Measurements from ENCODE around the gene NRROS. TPM values are rescaled to one million over a fixed set of nuclear protein-coding genes. Genes with fewer than 3 reads are reported as not detected.
A peak's percentile ranks its signal among the peaks of the same experiment; 100 is the strongest.

NRROS gene
- total and polyA plus RNA-seq, 10 of the 15 experiments (the other 5 are each of a cell fraction or from before 2014, with no cell fraction given) = 0.35 to 42.2 (median 12.6) TPM

- Histone ChIP-seq H3K27ac (ENCODE audit: control insufficient read depth, insufficient read depth) (no peak overlapping the region), H3K36me3 (ENCODE audit: control insufficient read depth in 2 of 2, insufficient read depth in 2 of 2, low read length in 1 of 2) (no peaks in the 10 kb centered on the region), H3K4me3 (no peak overlapping the region), H2AFZ (ENCODE audit: control insufficient read depth, low read depth, low read length) (no peak overlapping the region), H3K9me3 (replicated peaks; ENCODE audit: control insufficient read depth, insufficient read depth, low read length) (no peaks in the 10 kb centered on the region), H3K79me2 (ENCODE audit: control insufficient read depth, insufficient read depth, low read length) (no peaks in the 10 kb centered on the region), H3K4me1 (ENCODE audit: control insufficient read depth, insufficient read depth, low read length) (no peaks in the 10 kb centered on the region), H3K4me2 (ENCODE audit: control insufficient read depth, insufficient read depth) (no peak overlapping the region), H4K20me1 (ENCODE audit: control insufficient read depth, insufficient read depth) (no peaks in the 10 kb centered on the region), H3K9ac (ENCODE audit: control insufficient read depth, insufficient read depth, low read length) (no peak overlapping the region), H3K27me3 (replicated peaks in 1 of 2; ENCODE audit: control insufficient read depth in 2 of 2, insufficient read depth in 2 of 2, low read length in 1 of 2) (no peaks in the 10 kb centered on the region)
- CTCF ChIA-PET = interaction anchor here (1.1 to 2.6 kb wide), 2 partner anchors 88 to 173 kb away, joined by 4 to 11 read pairs; no protein-coding TSS in a partner anchor
- in situ Hi-C loops (cut with MboI) = no loop called here
- WGBS (ENCODE audit: insufficient coverage, insufficient replicate concordance, low lambda C conversion rate, missing lambda C conversion rate) = 63% methylated on average over 5 of the region's 5 CpGs
- intact Hi-C loops (cut with micrococcal nuclease; ENCODE audit: unreplicated experiment) = no loop called here
- RAD21 ChIA-PET (ENCODE audit: unreplicated experiment) = no interaction called here
- ATAC-seq = no peak
- POLR2A ChIA-PET = interaction anchor here (0.9 kb wide), 1 partner anchor 130 kb away, joined by 4 read pairs; no protein-coding TSS in a partner anchor
- BruUV-seq (replicated peaks) = no TSS peak
- no peak for DNase-seq (ENCODE audit: low read depth, low spot score)
- SMC1A ChIA-PET (ENCODE audit: uncharacterized antibody, unreplicated experiment) = interaction anchor here (1.3 to 1.6 kb wide), 4 partner anchors 18 to 85 kb away, joined by 3 to 5 read pairs (median 4); no protein-coding TSS in a partner anchor
- no peak for FAIRE-seq
- TF ChIP-seq CUX1 (IDR thresholded peaks at IDR 0.05; ENCODE audit: insufficient replicate concordance, low read depth, low read length) (no peak), ELK1 (IDR thresholded peaks at IDR 0.05; ENCODE audit: low read depth, low read length) (no peak), SUPT20H (IDR thresholded peaks at IDR 0.05; ENCODE audit: borderline replicate concordance, control insufficient read depth, low read depth, low read length) (no peak), JUND (IDR thresholded peaks at IDR 0.05; ENCODE audit: low read depth, low read length) (no peak), CBX3 (IDR thresholded peaks at IDR 0.05; ENCODE audit: borderline replicate concordance, low read depth) (no peak), HDGF (IDR thresholded peaks at IDR 0.05) (no peak), EZH2 (IDR thresholded peaks at IDR 0.05; ENCODE audit: borderline replicate concordance, control insufficient read depth, low read depth, low read length) (no peak), ZBED1 (IDR thresholded peaks at IDR 0.05; ENCODE audit: borderline replicate concordance) (no peak), USF2 (IDR thresholded peaks at IDR 0.05; ENCODE audit: borderline replicate concordance, low read depth, low read length) (no peak), SMARCA5 (IDR thresholded peaks at IDR 0.05) (0 out of 2 replicates have a peak, but pooled peaks have one; percentile 44), BRCA1 (IDR thresholded peaks at IDR 0.05; ENCODE audit: low read depth, low read length) (no peak)
- TF ChIP-seq, protein P1, sequence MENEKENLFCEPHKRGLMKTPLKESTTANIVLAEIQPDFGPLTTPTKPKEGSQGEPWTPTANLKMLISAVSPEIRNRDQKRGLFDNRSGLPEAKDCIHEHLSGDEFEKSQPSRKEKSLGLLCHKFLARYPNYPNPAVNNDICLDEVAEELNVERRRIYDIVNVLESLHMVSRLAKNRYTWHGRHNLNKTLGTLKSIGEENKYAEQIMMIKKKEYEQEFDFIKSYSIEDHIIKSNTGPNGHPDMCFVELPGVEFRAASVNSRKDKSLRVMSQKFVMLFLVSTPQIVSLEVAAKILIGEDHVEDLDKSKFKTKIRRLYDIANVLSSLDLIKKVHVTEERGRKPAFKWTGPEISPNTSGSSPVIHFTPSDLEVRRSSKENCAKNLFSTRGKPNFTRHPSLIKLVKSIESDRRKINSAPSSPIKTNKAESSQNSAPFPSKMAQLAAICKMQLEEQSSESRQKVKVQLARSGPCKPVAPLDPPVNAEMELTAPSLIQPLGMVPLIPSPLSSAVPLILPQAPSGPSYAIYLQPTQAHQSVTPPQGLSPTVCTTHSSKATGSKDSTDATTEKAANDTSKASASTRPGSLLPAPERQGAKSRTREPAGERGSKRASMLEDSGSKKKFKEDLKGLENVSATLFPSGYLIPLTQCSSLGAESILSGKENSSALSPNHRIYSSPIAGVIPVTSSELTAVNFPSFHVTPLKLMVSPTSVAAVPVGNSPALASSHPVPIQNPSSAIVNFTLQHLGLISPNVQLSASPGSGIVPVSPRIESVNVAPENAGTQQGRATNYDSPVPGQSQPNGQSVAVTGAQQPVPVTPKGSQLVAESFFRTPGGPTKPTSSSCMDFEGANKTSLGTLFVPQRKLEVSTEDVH (IDR thresholded peaks at IDR 0.05; ENCODE audit: low read depth, partially characterized antibody) = no peak
- TF ChIP-seq, protein P2, sequence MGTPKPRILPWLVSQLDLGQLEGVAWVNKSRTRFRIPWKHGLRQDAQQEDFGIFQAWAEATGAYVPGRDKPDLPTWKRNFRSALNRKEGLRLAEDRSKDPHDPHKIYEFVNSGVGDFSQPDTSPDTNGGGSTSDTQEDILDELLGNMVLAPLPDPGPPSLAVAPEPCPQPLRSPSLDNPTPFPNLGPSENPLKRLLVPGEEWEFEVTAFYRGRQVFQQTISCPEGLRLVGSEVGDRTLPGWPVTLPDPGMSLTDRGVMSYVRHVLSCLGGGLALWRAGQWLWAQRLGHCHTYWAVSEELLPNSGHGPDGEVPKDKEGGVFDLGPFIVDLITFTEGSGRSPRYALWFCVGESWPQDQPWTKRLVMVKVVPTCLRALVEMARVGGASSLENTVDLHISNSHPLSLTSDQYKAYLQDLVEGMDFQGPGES (IDR thresholded peaks at IDR 0.05) = no peak
Observed at GRCh38 chr3:196697270-196697669, 57.8 kb downstream of the NRROS start.

Measured in GM12878 (cell line).